GM23248 (cell line): ENCODE measurements around the gene TMEM201.

Experiments used
- EZH2 ChIP-seq: fragments of 200-600 bp; sonication (generic); IDR thresholded peaks from 2 replicates; pipeline ENCODE4 v1.6.1; 2018; ENCODE audit warnings: antibody characterized with exemption, mild to moderate bottlenecking; ENCODE audit not compliant: insufficient read depth, poor library complexity, severe bottlenecking
- EZH2phosphoT487 ChIP-seq: fragments of 200-600 bp; sonication (generic); IDR thresholded peaks from 2 replicates; pipeline ENCODE4 v1.6.1; 2018; ENCODE audit warnings: antibody characterized with exemption, moderate library complexity, mild to moderate bottlenecking, low read depth; ENCODE audit not compliant: insufficient read depth

DNA sequence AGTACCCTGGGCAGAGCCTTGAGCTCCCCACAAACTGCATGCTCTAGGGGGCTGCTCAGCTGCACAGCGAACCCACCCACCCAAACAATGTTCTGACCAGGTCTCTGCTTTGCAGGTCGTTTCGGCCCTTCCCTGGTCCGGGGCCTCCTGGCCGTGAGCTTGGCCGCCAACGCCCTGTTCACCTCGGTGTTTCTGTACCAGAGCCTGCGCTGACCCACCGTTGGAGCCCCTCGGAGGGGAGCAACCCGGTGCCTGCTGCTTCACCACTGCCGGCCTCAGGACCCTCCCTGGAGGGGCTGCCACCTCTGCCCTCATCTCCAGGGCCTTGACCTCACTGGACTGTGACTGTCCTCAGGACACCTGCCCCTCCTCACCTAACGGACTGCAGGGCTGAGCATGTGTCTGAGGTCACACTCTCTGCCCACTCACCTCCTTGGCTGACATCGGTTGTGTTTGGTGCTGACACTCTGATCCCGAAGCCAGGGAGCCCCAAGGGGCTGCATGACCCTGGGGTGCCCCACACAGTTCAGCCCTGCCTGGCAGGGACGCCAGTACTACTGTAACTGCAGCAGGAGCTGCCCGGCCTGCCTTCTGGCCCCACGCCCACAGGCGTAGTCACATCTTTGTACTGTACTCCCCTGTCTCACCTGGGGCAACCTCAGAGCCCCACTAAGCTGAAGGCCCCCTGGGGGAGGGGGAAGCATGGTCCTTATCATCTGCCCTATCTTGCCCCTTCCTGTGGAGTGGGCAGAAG lies 24.3 kb downstream of the TMEM201 start:
- TF ChIP-seq EZH2phosphoT487 (no peak), EZH2 (no peak)
